Loucy (cell line): ENCODE measurements around the gene CYFIP1.

Experiments used
- CTCF ChIP-seq: fragments of 200-600 bp; sonication (generic); conservative IDR thresholded peaks from 2 replicates; pipeline ENCODE4 v1.5.1; 2014; ENCODE audit warnings: mild to moderate bottlenecking, antibody characterized with exemption, low read length
- EZH2phosphoT487 ChIP-seq: fragments of 200-600 bp; IDR thresholded peaks from 2 replicates; pipeline ENCODE4 v1.6.1; 2018; ENCODE audit warnings: antibody characterized with exemption, mild to moderate bottlenecking, moderate library complexity, borderline replicate concordance

GRCh38 chr15:22861161-22861560, 119.0 kb downstream of the CYFIP1 start:
- TF ChIP-seq CTCF (no peak), EZH2phosphoT487 (no peak)
